ENCODE results near the gene DCHS1.

DNA sequence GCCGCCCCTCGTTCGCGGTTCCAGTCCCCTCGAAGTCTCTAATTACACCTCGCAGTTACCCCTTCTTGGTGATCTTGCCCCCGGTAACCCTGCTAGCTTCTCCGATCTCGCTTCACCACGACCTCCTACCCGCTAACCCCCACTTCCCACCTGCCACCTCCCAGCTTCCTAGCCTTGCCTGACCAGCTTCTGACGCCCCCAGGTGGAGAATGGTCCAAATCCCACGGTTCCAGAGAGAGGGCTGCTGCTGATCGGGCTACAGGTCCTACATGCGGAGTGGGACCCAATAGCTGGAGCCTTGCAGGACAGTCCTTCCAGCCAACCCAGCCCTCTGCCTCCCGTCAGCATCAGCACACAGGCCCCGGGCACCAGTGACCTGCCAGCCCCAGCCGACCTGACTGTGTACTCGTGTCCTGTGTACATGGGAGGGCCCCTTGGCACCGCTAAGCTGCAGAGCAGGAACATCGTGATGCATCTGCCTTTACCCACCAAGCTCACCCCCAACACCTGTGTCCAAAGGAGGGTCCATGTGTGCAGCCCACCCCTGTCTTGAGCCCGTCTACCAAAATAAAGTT lies 84.1 kb downstream of the DCHS1 start:
- TF ChIP-seq, protein P1, sequence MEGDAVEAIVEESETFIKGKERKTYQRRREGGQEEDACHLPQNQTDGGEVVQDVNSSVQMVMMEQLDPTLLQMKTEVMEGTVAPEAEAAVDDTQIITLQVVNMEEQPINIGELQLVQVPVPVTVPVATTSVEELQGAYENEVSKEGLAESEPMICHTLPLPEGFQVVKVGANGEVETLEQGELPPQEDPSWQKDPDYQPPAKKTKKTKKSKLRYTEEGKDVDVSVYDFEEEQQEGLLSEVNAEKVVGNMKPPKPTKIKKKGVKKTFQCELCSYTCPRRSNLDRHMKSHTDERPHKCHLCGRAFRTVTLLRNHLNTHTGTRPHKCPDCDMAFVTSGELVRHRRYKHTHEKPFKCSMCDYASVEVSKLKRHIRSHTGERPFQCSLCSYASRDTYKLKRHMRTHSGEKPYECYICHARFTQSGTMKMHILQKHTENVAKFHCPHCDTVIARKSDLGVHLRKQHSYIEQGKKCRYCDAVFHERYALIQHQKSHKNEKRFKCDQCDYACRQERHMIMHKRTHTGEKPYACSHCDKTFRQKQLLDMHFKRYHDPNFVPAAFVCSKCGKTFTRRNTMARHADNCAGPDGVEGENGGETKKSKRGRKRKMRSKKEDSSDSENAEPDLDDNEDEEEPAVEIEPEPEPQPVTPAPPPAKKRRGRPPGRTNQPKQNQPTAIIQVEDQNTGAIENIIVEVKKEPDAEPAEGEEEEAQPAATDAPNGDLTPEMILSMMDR (IDR thresholded peaks at IDR 0.05): no peak
- TF ChIP-seq POLR2A (IDR thresholded peaks at IDR 0.05) (no peak), EP300 (IDR thresholded peaks at IDR 0.05) (no peak)

Data from tibial nerve (tissue), 4 donors.